Right atrium auricular region (tissue), 2 donors: Measurements from ENCODE around the gene MMP27. TPM values are rescaled to one million over a fixed set of nuclear protein-coding genes. Genes with fewer than 3 reads are reported as not detected.
"Not testable (repeated sequence)": the region's sequence is repeated elsewhere in the genome, so short reads cannot be mapped to it uniquely, and the experiment has no call there.

Source experiments
- DNase-seq: peaks from one replicate; pipeline ENCODE4 v3.0.0-alpha.2; 2019; ENCODE audit warnings: low spot score
- H3K27ac ChIP-seq, 2 donors: fragments of 200-600 bp; sonication (generic); 1 replicate in 1 of 2; 2 replicates in 1 of 2; pipeline ENCODE4 v1.5.1; 2016 to 2019
- H3K27me3 ChIP-seq, 2 donors: fragments of 200-600 bp; sonication (generic); one replicate each; pipeline versions ENCODE4 v1.5.1 to v1.6.0; 2017 to 2019
- H3K36me3 ChIP-seq: fragments of 200-600 bp; sonication (generic); one replicate; pipeline ENCODE4 v1.5.1; 2016
- H3K4me1 ChIP-seq, 2 donors: fragments of 200-600 bp; sonication (generic); one replicate each; pipeline versions ENCODE4 v1.5.1 to v1.6.0; 2017 to 2019
- H3K4me3 ChIP-seq, 2 donors: fragments of 200-600 bp; sonication (generic); 1 replicate in 1 of 2; 2 replicates in 1 of 2; pipeline ENCODE4 v1.5.1; 2017 to 2019; ENCODE audit warnings: mild to moderate bottlenecking in 1 of 2, moderate library complexity in 1 of 2
- H3K9me3 ChIP-seq, 2 donors: fragments of 200-600 bp; sonication (generic); one replicate each; pipeline ENCODE4 v1.5.1; 2019
- CTCF ChIP-seq, 2 donors: fragments of 200-600 bp; sonication (generic); IDR thresholded peaks; one replicate each; pipeline ENCODE4 v1.5.1; 2019; ENCODE audit warnings: antibody characterized with exemption in 2 of 2
- total RNA-seq, 2 donors: library from RNA; depleted of rRNA; stranded (reverse); fragments of >200 nt; gene quantifications; one replicate each; pipeline ENCODE4 v1.1.0, GENCODE V29; 2016

Gene MMP27
- total RNA-seq = not detected

- Histone ChIP-seq H3K4me1 (no peaks in the 10 kb centered on the region), H3K4me3 (no peak within 1 kb of the TSS), H3K27me3 (no peaks in the 10 kb centered on the region), H3K36me3 (no peaks in the 10 kb centered on the region), H3K27ac (no peak within 1 kb of the TSS), H3K9me3 (no peaks in the 10 kb centered on the region)
- no peak for TF ChIP-seq CTCF (IDR thresholded peaks at IDR 0.05)
- DNase-seq = no peak
Observed at GRCh38 chr11:102705626-102706025, at the start of gene MMP27. MMP27 (minus strand) TSS chr11:102705769; CDS start chr11:102705714, 55 bp downstream.

- H3K4me1 ChIP-seq = no peaks in the 10 kb centered on the region
- no peak for TF ChIP-seq CTCF (IDR thresholded peaks at IDR 0.05)
- no peak overlapping the region for H3K4me3 ChIP-seq
- H3K27ac ChIP-seq = no peak overlapping the region
- no peaks in the 10 kb centered on the region for H3K27me3 ChIP-seq
- H3K36me3 ChIP-seq = no peaks in the 10 kb centered on the region
- peaks cover 0 to 2% of the 10 kb centered on the region in 2 donors for H3K9me3 ChIP-seq
- no peak for DNase-seq
Observed at GRCh38 chr11:102753267-102753666, 47.7 kb upstream of the MMP27 start.

GRCh38 chr11:102751673-102752072 is 46.1 kb upstream of the MMP27 start:
- H3K4me3 ChIP-seq = no peak overlapping the region
- H3K27ac ChIP-seq = no peak overlapping the region
- TF ChIP-seq CTCF (IDR thresholded peaks at IDR 0.05) = no peak
- H3K4me1 ChIP-seq = no peaks in the 10 kb centered on the region
- no peaks in the 10 kb centered on the region for H3K27me3 ChIP-seq
- DNase-seq = no peak
- H3K36me3 ChIP-seq = no peaks in the 10 kb centered on the region
- peaks cover 0 to 10% of the 10 kb centered on the region in 2 donors for H3K9me3 ChIP-seq

- no peaks in the 10 kb centered on the region for H3K4me1 ChIP-seq
- peaks cover 0 to 10% of the 10 kb centered on the region in 2 donors for H3K9me3 ChIP-seq
- H3K36me3 ChIP-seq = no peaks in the 10 kb centered on the region
- H3K27ac ChIP-seq = no peak overlapping the region
- no peaks in the 10 kb centered on the region for H3K27me3 ChIP-seq
- DNase-seq = no peak
- no peak overlapping the region for H3K4me3 ChIP-seq
- TF ChIP-seq CTCF (IDR thresholded peaks at IDR 0.05) = no peak
Observed at GRCh38 chr11:102749101-102749722, 43.6 kb upstream of the MMP27 start.

GRCh38 chr11:102746746-102747578 is 41.4 kb upstream of the MMP27 start:
- H3K9me3 ChIP-seq, H3K36me3 ChIP-seq, H3K27ac ChIP-seq, DNase-seq, H3K27me3 ChIP-seq, H3K4me1 ChIP-seq, H3K4me3 ChIP-seq: not testable (repeated sequence)

- H3K9me3 ChIP-seq = no peaks in the 10 kb centered on the region
- H3K27me3 ChIP-seq = no peaks in the 10 kb centered on the region
- no peaks in the 10 kb centered on the region for H3K36me3 ChIP-seq
- H3K4me3 ChIP-seq = no peak overlapping the region
- no peak overlapping the region for H3K27ac ChIP-seq
- no peak for TF ChIP-seq CTCF (IDR thresholded peaks at IDR 0.05)
- no peak for DNase-seq
- no peaks in the 10 kb centered on the region for H3K4me1 ChIP-seq
Observed at GRCh38 chr11:102734650-102735049, 29.1 kb upstream of the MMP27 start.
